Epithelial cell of esophagus (primary cell): ENCODE results near the gene NEDD4L.
"Not testable (repeated sequence)": the region's sequence is repeated elsewhere in the genome, so short reads cannot be mapped to it uniquely, and the experiment has no call there.

ENCODE experiments used
- DNase-seq: peaks from one replicate; pipeline ENCODE4 v3.0.0; 2010; ENCODE audit warnings: low read depth
- H3K4me3 ChIP-seq: 2 replicates; pipeline ENCODE4 v1.5.1; 2011; ENCODE audit warnings: mild to moderate bottlenecking, low read length, control low read depth
- TF ChIP-seq, protein P1 (sequence below): IDR thresholded peaks from 2 replicates; pipeline ENCODE4 v1.5.1; 2011; ENCODE audit warnings: low read depth, mild to moderate bottlenecking, low read length, control low read depth, inconsistent platforms; ENCODE audit not compliant: insufficient read depth; ENCODE audit errors: missing control alignments

NEDD4L gene

DNA sequence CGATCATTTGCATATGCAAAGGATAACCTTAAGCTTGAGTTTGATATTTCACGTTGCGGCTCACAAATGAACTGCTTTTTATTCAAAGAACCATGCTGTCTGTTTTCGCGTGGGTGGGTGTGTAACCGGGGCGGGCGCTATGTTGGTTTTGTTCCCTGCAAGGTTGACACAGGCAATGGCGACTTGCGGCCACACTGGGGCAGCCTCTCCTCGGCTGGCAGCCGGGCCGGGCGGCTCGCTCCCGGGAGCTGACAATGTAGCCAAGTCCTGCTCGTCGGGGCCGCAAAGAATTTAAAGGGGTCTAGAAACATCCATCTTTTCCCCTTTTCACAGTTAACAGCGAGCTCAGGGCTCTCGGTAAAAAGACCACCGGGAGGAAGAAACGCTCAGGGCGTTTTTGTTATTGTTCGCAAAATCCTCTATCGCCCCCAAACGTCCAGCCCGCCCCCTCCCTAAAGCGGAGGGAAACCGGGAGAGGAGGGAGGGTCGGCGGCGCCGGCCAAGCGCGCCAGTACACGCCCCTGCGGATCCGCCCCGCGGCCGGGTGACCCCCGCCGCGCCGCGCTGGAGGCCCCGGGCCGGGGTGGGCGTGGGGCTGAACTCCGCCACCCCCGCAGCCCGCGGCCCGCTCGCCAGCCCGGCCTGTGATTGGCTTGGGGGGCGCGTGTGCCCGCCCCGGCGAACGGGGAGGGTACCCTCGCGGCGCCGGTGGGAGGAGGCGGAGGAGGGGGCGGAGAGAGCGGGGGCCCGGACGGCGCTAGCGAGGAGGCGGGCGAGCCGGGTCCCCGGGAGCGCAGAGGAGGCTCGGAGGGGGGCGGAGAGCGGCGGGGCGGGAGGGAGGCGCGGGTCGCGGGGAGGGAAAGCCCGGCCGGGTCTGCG, at the start of gene NEDD4L:
Gene NEDD4L, plus strand, starts transcription at position 736 of the 879 bp plus-strand sequence. CDS start 435 bp downstream, outside the sequence.
- peak; percentile 91 for DNase-seq
- TF ChIP-seq, protein P1, sequence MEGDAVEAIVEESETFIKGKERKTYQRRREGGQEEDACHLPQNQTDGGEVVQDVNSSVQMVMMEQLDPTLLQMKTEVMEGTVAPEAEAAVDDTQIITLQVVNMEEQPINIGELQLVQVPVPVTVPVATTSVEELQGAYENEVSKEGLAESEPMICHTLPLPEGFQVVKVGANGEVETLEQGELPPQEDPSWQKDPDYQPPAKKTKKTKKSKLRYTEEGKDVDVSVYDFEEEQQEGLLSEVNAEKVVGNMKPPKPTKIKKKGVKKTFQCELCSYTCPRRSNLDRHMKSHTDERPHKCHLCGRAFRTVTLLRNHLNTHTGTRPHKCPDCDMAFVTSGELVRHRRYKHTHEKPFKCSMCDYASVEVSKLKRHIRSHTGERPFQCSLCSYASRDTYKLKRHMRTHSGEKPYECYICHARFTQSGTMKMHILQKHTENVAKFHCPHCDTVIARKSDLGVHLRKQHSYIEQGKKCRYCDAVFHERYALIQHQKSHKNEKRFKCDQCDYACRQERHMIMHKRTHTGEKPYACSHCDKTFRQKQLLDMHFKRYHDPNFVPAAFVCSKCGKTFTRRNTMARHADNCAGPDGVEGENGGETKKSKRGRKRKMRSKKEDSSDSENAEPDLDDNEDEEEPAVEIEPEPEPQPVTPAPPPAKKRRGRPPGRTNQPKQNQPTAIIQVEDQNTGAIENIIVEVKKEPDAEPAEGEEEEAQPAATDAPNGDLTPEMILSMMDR, result peak; percentile 83
- H3K4me3 ChIP-seq, result peak within 1 kb of the TSS; percentile 51

DNA sequence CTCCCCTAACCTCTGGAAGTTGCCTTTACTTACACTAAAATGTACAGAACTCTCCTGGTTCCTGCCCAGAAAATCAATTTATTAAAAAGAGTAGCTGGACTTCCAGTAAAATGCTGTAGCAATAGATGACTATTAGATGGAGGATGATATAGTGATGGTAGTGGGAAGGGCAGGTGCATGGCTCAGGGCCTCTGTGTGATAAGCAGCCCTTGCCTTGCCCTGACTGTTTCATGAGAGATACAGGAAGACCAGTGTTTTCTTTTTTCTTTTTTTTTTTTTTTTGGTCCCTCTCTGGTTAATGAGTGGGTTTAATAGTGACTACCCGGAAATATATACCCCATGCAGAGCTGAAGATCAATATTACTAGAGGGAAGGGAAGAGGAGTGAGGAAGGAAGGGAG, 48.7 kb upstream of the NEDD4L start:
- TF ChIP-seq, protein P1, result no peak
- H3K4me3 ChIP-seq, result no peak overlapping the region
- no peak for DNase-seq

DNA sequence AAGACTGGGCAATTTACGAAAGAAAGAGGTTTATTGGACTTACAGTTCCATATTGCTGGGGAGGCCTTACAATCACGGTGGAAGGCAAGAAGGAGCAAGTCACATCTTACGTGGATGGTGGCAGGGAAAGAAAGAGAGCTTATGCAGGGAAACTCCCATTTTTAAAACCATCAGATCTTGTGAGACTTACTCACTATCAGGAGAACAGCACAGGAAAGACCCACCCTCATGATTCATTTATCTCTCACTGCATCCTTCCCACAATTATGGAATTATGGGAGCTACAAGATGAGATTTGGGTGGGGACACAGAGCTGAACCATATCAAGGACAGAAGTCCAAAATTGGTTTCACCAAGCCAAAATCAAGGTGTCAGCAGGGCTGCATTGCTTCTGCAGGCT, 47.1 kb upstream of the NEDD4L start:
- DNase-seq, result peak; percentile 28
- not testable (repeated sequence) for H3K4me3 ChIP-seq

DNA sequence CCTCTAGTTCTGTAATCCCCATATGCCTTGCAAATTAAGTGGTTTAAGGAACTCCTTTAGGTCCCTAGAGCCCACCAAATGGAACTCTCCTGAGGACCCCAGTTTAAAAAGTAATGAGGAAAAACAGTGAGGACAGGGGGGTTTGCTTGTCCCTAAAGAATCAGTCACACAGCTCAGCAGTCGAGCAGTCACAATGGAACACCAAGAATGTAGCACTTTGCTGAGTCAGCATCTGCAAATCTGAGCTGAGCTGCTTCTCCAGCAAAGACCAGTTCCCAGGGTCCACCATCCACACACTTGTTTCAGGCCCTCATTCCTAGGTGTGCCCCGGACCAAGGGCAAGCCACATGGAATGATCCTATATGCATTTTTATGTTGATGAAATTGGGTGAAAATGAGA, 46.2 kb upstream of the NEDD4L start:
- H3K4me3 ChIP-seq, result no peak overlapping the region
- no peak for DNase-seq
- TF ChIP-seq, protein P1, result no peak

DNA sequence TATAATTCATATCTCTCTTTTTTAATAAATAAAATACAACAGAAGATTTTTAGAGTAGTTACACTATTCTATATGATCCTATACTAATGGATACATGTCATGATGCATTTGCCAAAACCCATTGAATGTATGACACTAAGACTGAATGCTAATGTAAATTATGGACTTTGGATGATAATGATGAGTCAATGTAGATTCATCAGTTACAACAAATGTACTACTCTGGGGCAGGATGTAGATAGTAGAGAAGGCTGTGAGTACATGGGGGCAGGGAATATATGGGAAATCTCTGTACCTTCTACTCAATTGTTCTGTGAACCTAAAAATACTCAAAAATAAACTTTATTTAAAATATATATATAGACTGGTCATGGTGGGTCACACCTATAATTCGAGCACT, 45.6 kb upstream of the NEDD4L start:
- peak; percentile 70 for DNase-seq
- H3K4me3 ChIP-seq, result no peak overlapping the region
- TF ChIP-seq, protein P1, result no peak

DNA sequence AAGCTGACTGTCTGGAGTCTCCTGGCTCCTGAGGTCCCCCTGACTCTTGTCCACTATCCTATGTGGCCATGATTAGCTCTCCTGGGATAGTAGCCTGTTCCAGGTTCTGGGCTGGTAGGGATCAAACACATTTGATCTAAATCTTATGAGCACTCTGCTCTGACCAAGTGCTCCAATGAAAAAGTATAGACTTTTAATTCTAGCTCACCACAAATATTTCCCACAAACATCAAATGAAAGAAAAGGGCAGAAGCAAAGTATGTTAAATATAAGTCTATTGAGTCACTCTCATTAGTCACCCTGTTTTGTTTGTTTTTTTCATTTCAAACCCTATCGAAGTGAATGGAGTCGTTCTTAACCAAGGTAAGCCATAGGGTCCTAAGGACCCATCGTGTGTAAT, 39.7 kb upstream of the NEDD4L start:
- no peak overlapping the region for H3K4me3 ChIP-seq
- TF ChIP-seq, protein P1, result no peak
- DNase-seq, result peak; percentile 73

DNA sequence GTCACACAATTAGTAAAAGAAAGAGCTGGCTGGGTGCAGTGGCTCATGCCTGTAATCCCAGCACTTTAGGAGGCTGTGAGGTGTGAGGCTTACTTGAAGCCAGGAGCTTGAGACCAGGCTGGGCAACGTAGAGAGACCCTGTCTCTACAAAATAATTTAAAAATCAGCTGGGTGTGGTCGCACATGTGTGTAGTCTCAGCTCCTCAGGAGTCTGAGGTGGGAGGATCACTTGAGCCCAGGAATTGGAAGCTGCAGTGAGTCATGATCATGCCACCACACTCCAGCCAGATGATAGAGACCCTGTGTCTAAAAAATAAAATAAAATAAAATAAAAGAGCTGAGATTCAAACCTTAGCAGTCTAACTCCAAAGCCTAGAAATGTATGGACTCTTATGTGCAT, 39.0 kb upstream of the NEDD4L start:
- peak; percentile 52 for DNase-seq
- TF ChIP-seq, protein P1, result no peak
- H3K4me3 ChIP-seq, result no peak overlapping the region
